NCI-H2227 (cell line): Measurements from ENCODE around the gene ZMYND11.
"Not testable (repeated sequence)": the region's sequence is repeated elsewhere in the genome, so short reads cannot be mapped to it uniquely, and the experiment has no call there.

Experiments
- DNase-seq: peaks from one replicate; lab custom pipeline; 2025; ENCODE audit not compliant: unreplicated experiment; lab: John Stamatoyannopoulos, UW

Gene ZMYND11

GRCh38 chr10:241966-242643 is 106.8 kb downstream of the ZMYND11 start:
- no peak for DNase-seq

GRCh38 chr10:244227-244626 is 109.0 kb downstream of the ZMYND11 start:
- no peak for DNase-seq

- DNase-seq = no peak
Measured at GRCh38 chr10:246431-246830, 111.2 kb downstream of the ZMYND11 start.

- no peak for DNase-seq
Measured at GRCh38 chr10:247480-247879, 112.2 kb downstream of the ZMYND11 start.

GRCh38 chr10:248307-248706 is 113.1 kb downstream of the ZMYND11 start:
- DNase-seq = no peak

GRCh38 chr10:251982-252582 is 116.8 kb downstream of the ZMYND11 start:
- DNase-seq = no peak

GRCh38 chr10:260819-261429 is 125.7 kb downstream of the ZMYND11 start:
- no peak for DNase-seq

- not testable (repeated sequence) for DNase-seq
Measured at GRCh38 chr10:264160-265073, 129.2 kb downstream of the ZMYND11 start.

DNA sequence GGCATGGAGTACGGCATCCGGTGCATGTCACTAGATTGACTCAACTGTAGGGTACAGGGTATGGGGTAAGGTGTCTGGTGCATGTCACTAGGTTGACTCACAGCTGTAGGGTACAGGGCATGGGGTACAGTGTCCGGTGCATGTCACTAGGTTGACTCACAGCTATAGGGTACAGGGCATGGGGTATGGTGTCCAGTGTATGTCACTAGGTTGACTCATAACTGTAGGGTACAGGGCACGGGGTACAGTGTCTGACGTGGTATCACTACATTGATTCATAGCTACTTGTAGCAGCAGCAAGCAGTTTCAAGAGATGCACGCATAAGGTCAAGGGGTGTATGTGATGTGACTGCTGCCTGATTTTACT is 129.8 kb downstream of the ZMYND11 start:
- not testable (repeated sequence) for DNase-seq

DNA sequence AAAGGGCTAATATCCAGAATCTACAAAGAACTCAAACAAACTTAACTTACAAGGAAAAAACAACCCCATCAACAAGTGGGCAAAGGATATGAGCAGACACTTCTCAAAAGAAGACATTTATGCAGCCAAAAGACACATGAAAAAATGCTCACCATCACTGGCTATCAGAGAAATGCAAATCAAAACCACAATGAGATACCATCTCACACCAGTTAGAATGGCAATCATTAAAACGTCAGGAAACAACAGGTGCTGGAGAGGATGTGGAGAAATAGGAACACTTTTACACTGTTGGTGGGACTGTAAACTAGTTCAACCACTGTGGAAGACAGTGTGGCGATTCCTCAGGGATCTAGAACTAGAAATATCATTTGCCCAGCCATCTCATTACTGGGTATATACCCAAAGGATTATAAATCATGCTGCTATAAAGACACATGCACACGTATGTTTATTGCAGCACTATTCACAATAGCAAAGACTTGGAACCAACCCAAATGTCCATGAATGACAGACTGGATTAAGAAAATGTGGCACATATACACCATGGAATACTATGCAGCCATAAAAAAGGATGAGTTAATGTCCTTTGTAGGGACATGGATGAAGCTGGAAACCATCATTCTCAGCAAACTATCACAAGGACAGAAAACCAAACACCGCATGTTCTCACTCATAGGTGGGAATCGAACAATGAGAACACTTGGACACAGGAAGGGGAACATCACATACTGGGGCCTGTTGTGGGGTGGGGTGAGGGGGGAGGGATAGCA is 130.7 kb downstream of the ZMYND11 start:
- DNase-seq = not testable (repeated sequence)

DNA sequence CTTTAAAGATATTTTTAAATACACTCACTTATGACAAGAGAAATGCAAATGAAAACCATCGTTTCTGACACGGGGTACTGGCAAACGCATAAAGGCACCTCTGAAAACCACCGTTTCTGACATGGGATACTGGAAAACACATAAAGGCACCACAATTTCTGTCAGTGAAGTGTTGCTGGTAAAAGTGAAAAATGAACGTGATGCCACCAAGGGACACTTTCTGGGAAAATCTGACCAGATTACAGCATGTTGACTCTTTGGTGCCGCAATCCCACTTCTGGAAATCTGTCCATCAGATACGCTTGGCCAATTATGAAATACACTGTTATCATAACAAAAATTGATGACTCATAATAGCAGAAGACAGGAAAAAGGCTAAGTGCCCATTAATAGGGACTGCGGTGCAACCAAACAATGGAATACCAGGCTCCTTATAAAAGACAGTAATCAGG is 131.7 kb downstream of the ZMYND11 start:
- DNase-seq = no peak

- DNase-seq = no peak
Measured at GRCh38 chr10:267705-268104, 132.4 kb downstream of the ZMYND11 start.

DNA sequence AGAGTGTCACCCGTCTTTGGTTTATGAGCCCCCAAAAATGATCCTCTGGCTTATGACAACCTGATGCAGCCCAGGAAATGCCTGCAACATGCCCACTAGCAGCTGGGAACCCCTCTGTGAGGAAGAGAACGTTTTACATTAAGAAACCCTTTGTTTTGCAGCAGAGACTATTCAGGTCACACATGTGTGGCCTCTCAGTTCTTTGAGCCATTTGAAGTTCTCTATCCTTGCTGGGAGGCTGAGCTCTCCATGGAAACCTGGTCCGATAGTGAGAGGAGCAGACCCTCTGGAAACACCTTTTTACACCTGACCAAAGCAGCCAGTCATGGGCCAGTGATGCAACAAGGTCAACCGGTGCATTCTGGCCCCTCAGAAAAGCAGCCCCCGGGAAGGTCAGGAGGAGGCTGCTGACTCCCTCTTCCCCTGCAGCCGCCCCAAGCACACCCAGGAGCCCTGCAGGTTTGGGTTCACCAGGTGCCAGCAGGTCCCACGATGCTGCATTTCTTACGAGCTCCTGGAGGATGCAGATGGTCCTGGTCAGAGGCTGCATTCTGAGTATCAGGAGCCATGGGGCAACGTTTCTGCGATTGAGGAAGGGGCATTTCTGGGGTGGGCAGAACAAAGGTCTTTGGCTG is 134.3 kb downstream of the ZMYND11 start:
- DNase-seq = no peak

DNA sequence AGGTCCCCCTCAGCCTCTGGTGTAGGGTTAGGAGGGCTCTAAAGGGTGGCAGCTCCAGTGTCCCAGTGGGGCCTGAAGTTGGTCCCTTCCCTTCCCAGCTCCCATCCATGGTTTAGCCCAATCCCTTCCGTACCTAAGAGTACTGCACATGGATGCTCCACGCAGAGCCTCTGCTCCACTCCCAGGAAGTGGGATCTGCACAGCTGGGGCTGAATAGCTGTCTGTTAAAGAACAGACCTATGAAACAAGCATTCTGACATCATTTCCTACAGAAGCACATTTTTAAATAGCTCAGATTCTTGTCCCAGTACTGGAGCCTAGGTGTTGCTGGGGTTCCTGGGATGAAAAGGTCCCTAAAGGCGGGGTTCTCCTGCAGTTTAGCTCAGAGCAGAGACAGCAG is 135.9 kb downstream of the ZMYND11 start:
- DNase-seq = no peak

GRCh38 chr10:271722-272121 is 136.5 kb downstream of the ZMYND11 start:
- no peak for DNase-seq

DNA sequence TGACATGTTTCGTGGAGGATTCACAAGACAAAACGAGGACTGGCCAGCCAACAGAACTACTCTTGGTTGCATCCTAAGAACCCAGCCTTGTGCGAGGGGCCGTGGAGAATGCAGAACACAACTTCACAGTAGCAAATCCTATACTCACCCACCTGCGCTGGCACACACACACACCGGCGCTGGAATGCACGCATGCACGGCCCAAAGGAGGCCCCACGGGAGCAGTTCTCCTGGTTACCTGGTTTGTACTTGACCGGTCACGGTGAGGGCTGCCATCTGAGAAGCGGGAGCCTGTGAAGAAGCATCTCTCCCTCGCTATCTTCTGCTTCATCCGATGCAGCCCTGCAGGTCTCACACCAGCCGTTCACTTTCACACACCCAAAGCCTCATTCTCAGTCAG is 137.8 kb downstream of the ZMYND11 start:
- no peak for DNase-seq

GRCh38 chr10:274866-275265 is 139.6 kb downstream of the ZMYND11 start:
- DNase-seq = no peak

GRCh38 chr10:275680-276079 is 140.4 kb downstream of the ZMYND11 start:
- no peak for DNase-seq

GRCh38 chr10:277963-278362 is 142.7 kb downstream of the ZMYND11 start:
- DNase-seq = no peak

- DNase-seq = no peak
Measured at GRCh38 chr10:278707-279106, 143.5 kb downstream of the ZMYND11 start.
